Left lung (tissue), 10 donors: ENCODE results near the gene NANS. TPM values are rescaled to one million over a fixed set of nuclear protein-coding genes. Genes with fewer than 3 reads are reported as not detected.
A peak's percentile ranks its signal among the peaks of the same experiment; 100 is the strongest.
"Not testable (repeated sequence)": the region's sequence is repeated elsewhere in the genome, so short reads cannot be mapped to it uniquely, and the experiment has no call there.

ENCODE experiments used
- ATAC-seq: fragments of 200-7000 bp; cut with Tn5 transposase; one replicate; pipeline ENCODE4 v1.9.1; 2020; ENCODE audit warnings: moderate library complexity
- DNase-seq, 4 donors: peaks; one replicate each; pipeline ENCODE4 v3.0.0-alpha.2; 2013 to 2020
- H3K27ac ChIP-seq, 2 donors: fragments of 200-600 bp; sonication (generic) in 1 of 2; one replicate each; pipeline versions ENCODE4 v1.5.0 to v1.8.0; 2020 to 2021
- H3K27me3 ChIP-seq, 2 donors: fragments of 200-600 bp; sonication (generic) in 1 of 2; one replicate each; pipeline versions ENCODE4 v1.5.0 to v1.8.0; 2020 to 2021
- H3K36me3 ChIP-seq, 2 donors: fragments of 200-600 bp; sonication (generic) in 1 of 2; one replicate each; pipeline versions ENCODE4 v1.5.0 to v1.8.0; 2020 to 2021
- H3K4me1 ChIP-seq, 2 donors: fragments of 200-600 bp; one replicate each; pipeline ENCODE4 v1.8.0; 2021
- H3K4me3 ChIP-seq, 2 donors: fragments of 200-600 bp; sonication (generic) in 1 of 2; one replicate each; pipeline versions ENCODE4 v1.5.0 to v1.8.0; 2020 to 2021; ENCODE audit warnings: mild to moderate bottlenecking in 1 of 2
- H3K9me3 ChIP-seq, 2 donors: fragments of 200-600 bp; sonication (generic) in 1 of 2; one replicate each; pipeline versions ENCODE4 v1.5.0 to v1.8.0; 2020 to 2021
- intact Hi-C, 2 donors: fragments of 100-400 bp; cut with DNase I; formaldehyde crosslinking; loops; one replicate each; pipeline versions ENCODE4 v1.11.2 to v1.14.2; 2022
- polyA plus RNA-seq, 6 donors: library from polyadenylated mRNA; unstranded; fragments of 120-200 nt; gene quantifications; one replicate each; pipeline ENCODE4 v1.2.1, GENCODE V29; 2013; ENCODE audit not compliant: insufficient read length in 6 of 6
- total RNA-seq, 2 donors: library from RNA; stranded (reverse); fragmentation: NEBNext Ultra II Directional; extraction: Animal tissue kit (Norgen Biotek cat#: 25700); gene quantifications; one replicate each; pipeline ENCODE4 v1.2.1, GENCODE V29; 2021
- TF ChIP-seq, protein P1 (sequence below), 2 donors: fragments of 200-600 bp; sonication (generic) in 1 of 2; IDR thresholded peaks; one replicate each; pipeline versions ENCODE4 v1.5.0 to v1.8.0; 2021; ENCODE audit warnings: antibody characterized with exemption in 2 of 2
- donor health status: DM: no; HTN: yes; CAD: no.
- donor health status: DM: no; HTN: no; CAD: no.

NANS gene
- total and polyA plus RNA-seq, 8 donors: 35.6 to 72.0 (median 40.4) TPM

DNA sequence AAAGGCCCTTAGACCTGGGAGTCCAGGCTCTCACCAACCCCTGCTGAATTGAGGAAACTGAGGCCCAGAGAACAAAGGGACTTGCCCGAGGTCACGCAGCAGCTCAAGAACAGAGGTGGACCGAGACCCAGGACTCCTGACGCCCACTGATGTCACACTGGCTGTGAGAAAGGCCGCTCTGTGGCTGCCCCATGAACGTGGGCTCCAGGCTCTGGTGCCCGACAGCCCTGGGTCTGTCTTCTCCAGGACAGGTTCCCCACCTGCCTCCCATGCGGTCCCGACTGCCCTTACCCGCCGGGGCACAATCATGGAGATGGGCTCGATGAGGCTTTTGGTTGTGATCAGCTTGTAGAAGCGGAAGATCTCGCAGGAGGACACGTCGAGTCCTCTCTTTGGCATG, 71.8 kb downstream of the NANS start:
- H3K4me3 ChIP-seq: no peak overlapping the region
- H3K27me3 ChIP-seq: no peaks in the 10 kb centered on the region
- peaks cover 0 to 70% of the 10 kb centered on the region in 2 donors for H3K36me3 ChIP-seq
- ATAC-seq: no peak
- TF ChIP-seq, protein P1, sequence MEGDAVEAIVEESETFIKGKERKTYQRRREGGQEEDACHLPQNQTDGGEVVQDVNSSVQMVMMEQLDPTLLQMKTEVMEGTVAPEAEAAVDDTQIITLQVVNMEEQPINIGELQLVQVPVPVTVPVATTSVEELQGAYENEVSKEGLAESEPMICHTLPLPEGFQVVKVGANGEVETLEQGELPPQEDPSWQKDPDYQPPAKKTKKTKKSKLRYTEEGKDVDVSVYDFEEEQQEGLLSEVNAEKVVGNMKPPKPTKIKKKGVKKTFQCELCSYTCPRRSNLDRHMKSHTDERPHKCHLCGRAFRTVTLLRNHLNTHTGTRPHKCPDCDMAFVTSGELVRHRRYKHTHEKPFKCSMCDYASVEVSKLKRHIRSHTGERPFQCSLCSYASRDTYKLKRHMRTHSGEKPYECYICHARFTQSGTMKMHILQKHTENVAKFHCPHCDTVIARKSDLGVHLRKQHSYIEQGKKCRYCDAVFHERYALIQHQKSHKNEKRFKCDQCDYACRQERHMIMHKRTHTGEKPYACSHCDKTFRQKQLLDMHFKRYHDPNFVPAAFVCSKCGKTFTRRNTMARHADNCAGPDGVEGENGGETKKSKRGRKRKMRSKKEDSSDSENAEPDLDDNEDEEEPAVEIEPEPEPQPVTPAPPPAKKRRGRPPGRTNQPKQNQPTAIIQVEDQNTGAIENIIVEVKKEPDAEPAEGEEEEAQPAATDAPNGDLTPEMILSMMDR (IDR thresholded peaks at IDR 0.05): no peak
- intact Hi-C loops: no loop called here
- no peaks in the 10 kb centered on the region for H3K9me3 ChIP-seq
- no peak for DNase-seq
- peak overlapping the region in 1 of 2 donors; percentile 73 for H3K27ac ChIP-seq
- peaks cover 0 to 21% of the 10 kb centered on the region in 2 donors for H3K4me1 ChIP-seq

DNA sequence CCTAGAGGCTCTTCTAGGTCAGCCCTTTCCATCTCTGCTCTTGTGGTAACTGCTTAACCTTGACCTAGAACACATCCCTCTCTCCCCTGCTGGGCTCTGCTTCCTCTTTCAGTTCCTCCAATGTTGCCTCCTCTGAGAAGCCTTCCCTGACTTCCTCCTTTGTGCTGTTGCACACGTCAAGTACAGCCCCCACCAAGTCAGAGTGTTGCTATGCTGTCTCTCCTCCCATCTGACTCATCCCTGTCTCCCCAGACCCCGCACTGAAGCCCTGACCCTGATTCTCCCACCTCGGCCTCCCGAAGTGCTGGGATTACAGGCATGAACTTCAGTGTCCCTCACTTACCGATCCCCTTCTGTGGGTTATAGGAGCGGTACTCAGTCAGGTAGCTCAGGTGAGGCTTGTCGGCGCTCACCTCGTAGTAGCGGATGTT, 72.9 kb downstream of the NANS start:
- peak; percentile 84 for ATAC-seq
- Histone ChIP-seq H3K9me3 (no peaks in the 10 kb centered on the region), H3K36me3 (peaks cover 0 to 75% of the 10 kb centered on the region in 2 donors), H3K4me1 (peaks cover 0 to 21% of the 10 kb centered on the region in 2 donors), H3K27ac (peak overlapping the region in 1 of 2 donors; percentile 73), H3K4me3 (no peak overlapping the region), H3K27me3 (no peaks in the 10 kb centered on the region)
- TF ChIP-seq, protein P1 (IDR thresholded peaks at IDR 0.05): no peak
- peak in 1 of 4 donors; percentile 67 for DNase-seq
- intact Hi-C loops: no loop called here

DNA sequence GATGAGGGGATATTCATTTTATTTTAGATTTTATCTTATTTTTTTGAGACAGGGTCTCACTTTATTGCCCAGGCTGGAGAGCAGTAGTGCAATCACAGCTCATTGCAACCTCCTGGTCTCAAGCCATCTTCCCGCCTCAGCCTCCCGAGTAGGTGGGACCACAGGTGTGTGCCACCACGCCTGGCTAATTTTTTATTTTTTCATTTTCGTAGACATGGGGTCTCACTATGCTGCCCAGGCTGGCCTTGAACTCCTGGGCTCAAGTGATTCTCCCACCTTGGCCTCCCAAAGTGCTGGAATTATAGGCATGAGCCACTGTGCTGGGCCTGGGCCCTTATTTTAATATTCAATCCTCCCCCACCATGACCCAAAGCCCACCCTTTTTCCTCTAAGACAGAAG, 73.5 kb downstream of the NANS start:
- ATAC-seq, intact Hi-C loops, H3K4me3 ChIP-seq, H3K27me3 ChIP-seq, DNase-seq, H3K9me3 ChIP-seq: not testable (repeated sequence)
- peaks cover 0 to 21% of the 10 kb centered on the region in 2 donors for H3K4me1 ChIP-seq
- H3K27ac ChIP-seq: peak overlapping the region in 1 of 2 donors; percentile 73
- peaks cover 0 to 75% of the 10 kb centered on the region in 2 donors for H3K36me3 ChIP-seq

DNA sequence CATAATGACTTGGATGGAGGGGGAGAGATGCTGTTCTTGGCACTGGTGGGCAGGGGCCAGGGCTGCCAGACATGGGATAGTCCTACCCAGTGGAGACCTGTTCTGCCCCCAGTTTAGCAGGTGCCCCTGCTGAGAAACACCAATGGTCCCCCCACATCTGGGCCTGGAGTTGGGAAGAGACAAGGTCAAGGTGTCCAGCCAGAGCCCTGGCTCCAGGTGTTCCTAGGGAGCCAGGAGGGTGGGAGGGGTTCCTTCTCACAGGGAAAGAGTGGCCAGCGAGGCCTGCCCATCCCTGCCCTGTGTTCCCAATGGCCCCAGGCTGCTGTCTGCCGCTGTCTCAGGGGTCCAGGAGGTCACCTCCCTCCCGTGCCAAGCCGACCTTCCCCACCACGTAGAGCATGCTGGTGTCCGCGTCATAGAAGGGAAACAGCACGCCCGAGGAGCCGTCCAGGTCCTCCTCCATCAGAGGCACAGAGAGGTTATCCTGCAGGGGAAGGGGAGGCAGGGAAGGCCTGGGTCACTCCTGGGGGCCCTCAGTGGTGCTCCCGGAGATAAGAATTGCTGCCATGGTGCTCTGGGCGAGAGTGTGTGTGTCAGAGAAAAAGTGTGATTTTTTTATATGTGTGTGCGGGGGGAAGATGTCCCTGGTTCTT, 74.2 kb downstream of the NANS start:
- intact Hi-C loops: no loop called here
- no peaks in the 10 kb centered on the region for H3K27me3 ChIP-seq
- peaks cover 0 to 21% of the 10 kb centered on the region in 2 donors for H3K4me1 ChIP-seq
- H3K27ac ChIP-seq: peak overlapping the region in 1 of 2 donors; percentile 73
- H3K36me3 ChIP-seq: peaks cover 0 to 73% of the 10 kb centered on the region in 2 donors
- ATAC-seq: no peak
- no peak for DNase-seq
- H3K4me3 ChIP-seq: no peak overlapping the region
- H3K9me3 ChIP-seq: no peaks in the 10 kb centered on the region
- TF ChIP-seq, protein P1 (IDR thresholded peaks at IDR 0.05): no peak

DNA sequence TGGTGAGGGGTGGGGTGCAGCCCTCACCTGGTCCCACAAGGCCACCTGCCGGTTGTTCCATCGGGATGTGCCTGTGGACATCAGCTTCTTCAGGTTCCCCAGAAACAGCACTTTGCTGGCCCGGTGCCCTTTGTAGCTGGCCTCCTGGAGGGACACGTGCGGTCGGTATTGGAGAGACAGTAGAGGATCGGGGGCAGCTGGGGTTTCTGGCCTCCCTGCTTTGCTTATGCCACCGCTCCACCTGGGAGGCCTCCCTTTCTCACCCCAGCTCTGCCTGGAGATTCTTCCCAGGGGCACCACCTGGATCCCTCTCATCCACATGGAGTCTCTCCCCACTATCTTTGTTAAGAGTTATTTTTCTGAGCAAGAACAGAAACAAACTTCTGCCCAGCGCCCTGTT, 75.6 kb downstream of the NANS start:
- Histone ChIP-seq H3K36me3 (peaks cover 0 to 59% of the 10 kb centered on the region in 2 donors), H3K9me3 (no peaks in the 10 kb centered on the region), H3K27me3 (no peaks in the 10 kb centered on the region), H3K4me1 (peaks cover 0 to 21% of the 10 kb centered on the region in 2 donors), H3K27ac (no peak overlapping the region), H3K4me3 (no peak overlapping the region)
- ATAC-seq: no peak
- DNase-seq: no peak
- TF ChIP-seq, protein P1 (IDR thresholded peaks at IDR 0.05): no peak
- intact Hi-C loops: no loop called here

Other genes starting within 250 kb of the NANS start
- gene FOXE1, start 203.5 kb upstream of the NANS start, total RNA-seq: not detected
- gene FOXE1, start 203.5 kb upstream of the NANS start, polyA plus RNA-seq: not detected
- 10 to 100 TPM; 13.6 to 16.5 TPM for gene TRMO, start 134.2 kb upstream of the NANS start, total RNA-seq
- gene TRMO, start 134.2 kb upstream of the NANS start, polyA plus RNA-seq: 10 to 100 TPM; 15.6 to 16.5 (median 16.1) TPM
- gene HEMGN, start 118.6 kb upstream of the NANS start, total RNA-seq: under 1 TPM; 0.15 to 0.16 TPM
- gene HEMGN, start 118.6 kb upstream of the NANS start, polyA plus RNA-seq: 1 to 10 TPM; 2.9 to 9.8 (median 5.4) TPM
- gene ANP32B, start 73.4 kb upstream of the NANS start, total RNA-seq: 100 to 1,000 TPM in 1 of 2 donors, 10 to 100 TPM in 1; 84.9 to 108 TPM
- gene ANP32B, start 73.4 kb upstream of the NANS start, polyA plus RNA-seq: 100 to 1,000 TPM; 233 to 318 (median 259) TPM
- 10 to 100 TPM; 26.8 to 37.2 TPM for gene TRIM14, start 62.5 kb downstream of the NANS start, total RNA-seq
- gene TRIM14, start 62.5 kb downstream of the NANS start, polyA plus RNA-seq: 10 to 100 TPM in 3 of 6 donors, 1 to 10 TPM in 3; 9.0 to 10.7 (median 10.1) TPM
- gene CORO2A, start 135.9 kb downstream of the NANS start, total RNA-seq: 10 to 100 TPM; 14.9 to 20.4 TPM
- 10 to 100 TPM in 1 of 6 donors, 1 to 10 TPM in 5; 8.1 to 10.2 (median 8.7) TPM for gene CORO2A, start 135.9 kb downstream of the NANS start, polyA plus RNA-seq
- 100 to 1,000 TPM in 1 of 2 donors, 10 to 100 TPM in 1; 87.4 to 107 TPM for gene TBC1D2, start 198.9 kb downstream of the NANS start, total RNA-seq
- 10 to 100 TPM; 14.4 to 26.5 (median 20.2) TPM for gene TBC1D2, start 198.9 kb downstream of the NANS start, polyA plus RNA-seq